ENCODE data around the gene MELTF.

DNA sequence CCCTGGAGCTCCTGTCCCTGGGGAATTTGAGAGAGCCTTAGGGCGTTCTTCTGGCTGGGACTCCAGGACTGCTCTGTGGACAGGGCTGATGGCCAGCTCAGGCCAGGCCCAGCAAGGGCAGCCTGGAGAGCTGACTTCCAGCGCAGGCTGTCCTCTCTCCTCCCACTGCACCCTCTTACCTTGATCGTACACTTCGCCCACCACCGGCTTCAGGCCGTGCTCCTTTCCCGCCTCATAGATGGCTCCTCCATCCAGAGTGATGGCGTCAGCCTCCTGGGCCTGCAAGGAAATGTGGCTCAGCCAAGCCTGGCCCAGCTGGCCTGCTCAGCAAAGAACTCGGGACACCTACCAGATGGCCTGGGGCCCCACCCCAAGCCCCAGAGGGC lies 3.1 kb downstream of the MELTF start:
- TF ChIP-seq, protein P1, sequence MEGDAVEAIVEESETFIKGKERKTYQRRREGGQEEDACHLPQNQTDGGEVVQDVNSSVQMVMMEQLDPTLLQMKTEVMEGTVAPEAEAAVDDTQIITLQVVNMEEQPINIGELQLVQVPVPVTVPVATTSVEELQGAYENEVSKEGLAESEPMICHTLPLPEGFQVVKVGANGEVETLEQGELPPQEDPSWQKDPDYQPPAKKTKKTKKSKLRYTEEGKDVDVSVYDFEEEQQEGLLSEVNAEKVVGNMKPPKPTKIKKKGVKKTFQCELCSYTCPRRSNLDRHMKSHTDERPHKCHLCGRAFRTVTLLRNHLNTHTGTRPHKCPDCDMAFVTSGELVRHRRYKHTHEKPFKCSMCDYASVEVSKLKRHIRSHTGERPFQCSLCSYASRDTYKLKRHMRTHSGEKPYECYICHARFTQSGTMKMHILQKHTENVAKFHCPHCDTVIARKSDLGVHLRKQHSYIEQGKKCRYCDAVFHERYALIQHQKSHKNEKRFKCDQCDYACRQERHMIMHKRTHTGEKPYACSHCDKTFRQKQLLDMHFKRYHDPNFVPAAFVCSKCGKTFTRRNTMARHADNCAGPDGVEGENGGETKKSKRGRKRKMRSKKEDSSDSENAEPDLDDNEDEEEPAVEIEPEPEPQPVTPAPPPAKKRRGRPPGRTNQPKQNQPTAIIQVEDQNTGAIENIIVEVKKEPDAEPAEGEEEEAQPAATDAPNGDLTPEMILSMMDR (IDR thresholded peaks at IDR 0.05), result no peak
- no peak for TF ChIP-seq POLR2A (IDR thresholded peaks at IDR 0.05)

Measured in adrenal gland (tissue), 5 donors.